SK-N-SH treated with all-trans-retinoic acid at 6 μM for 48 hours (cell line): ENCODE results near the gene CXCL17.
"Not testable (repeated sequence)": the region's sequence is repeated elsewhere in the genome, so short reads cannot be mapped to it uniquely, and the experiment has no call there.

Experiments used
- ATAC-seq: fragments of 200-7000 bp; cut with Tn5 transposase; 3 replicates; pipeline ENCODE4 v1.9.1; 2020; ENCODE audit warnings: mild to moderate bottlenecking, moderate library complexity
- ARNTL ChIP-seq: fragments of 450-650 bp; formaldehyde crosslinking; IDR thresholded peaks from 2 replicates; pipeline ENCODE4 v1.5.0; 2020; ENCODE audit warnings: low read depth, mild to moderate bottlenecking, moderate library complexity, borderline replicate concordance
- BACH2 ChIP-seq: fragments of 250-450 bp; sonication (Bioruptor Pico); IDR thresholded peaks from 2 replicates; pipeline ENCODE4 v1.9.0; 2021; ENCODE audit warnings: mild to moderate bottlenecking, borderline replicate concordance
- CREB5 ChIP-seq: fragments of 250-450 bp; sonication (Bioruptor Pico); IDR thresholded peaks from 2 replicates; pipeline ENCODE4 v1.5.1; 2020; ENCODE audit warnings: low read depth, mild to moderate bottlenecking, moderate library complexity
- CSDC2 ChIP-seq: fragments of 250-450 bp; sonication (Bioruptor Pico); IDR thresholded peaks from 2 replicates; pipeline ENCODE4 v1.5.0; 2020; ENCODE audit warnings: mild to moderate bottlenecking, moderate library complexity
- ESRRG ChIP-seq: fragments of 250-450 bp; sonication (Bioruptor Pico); IDR thresholded peaks from 2 replicates; pipeline ENCODE4 v1.6.1; 2021; ENCODE audit warnings: mild to moderate bottlenecking
- GLIS3 ChIP-seq: fragments of 250-450 bp; sonication (Bioruptor Pico); IDR thresholded peaks from 2 replicates; pipeline ENCODE4 v1.5.0; 2020; ENCODE audit warnings: mild to moderate bottlenecking, moderate library complexity
- ISL1 ChIP-seq: fragments of 250-450 bp; sonication (Bioruptor Pico); IDR thresholded peaks from 2 replicates; pipeline ENCODE4 v2.1.2; 2022; ENCODE audit warnings: mild to moderate bottlenecking, moderate library complexity
- OSR1 ChIP-seq: fragments of 250-450 bp; sonication (Bioruptor Pico); IDR thresholded peaks from 2 replicates; pipeline ENCODE4 v1.8.0; 2022; ENCODE audit warnings: moderate library complexity, mild to moderate bottlenecking, inconsistent platforms
- PATZ1 ChIP-seq: fragments of 250-450 bp; sonication (Bioruptor Pico); IDR thresholded peaks from 2 replicates; pipeline ENCODE4 v1.8.0; 2020; ENCODE audit warnings: mild to moderate bottlenecking, moderate library complexity, borderline replicate concordance
- PPARA ChIP-seq: fragments of 250-450 bp; sonication (Bioruptor Pico); IDR thresholded peaks from 2 replicates; pipeline ENCODE4 v1.5.0; 2020; ENCODE audit warnings: mild to moderate bottlenecking, borderline replicate concordance
- RARB ChIP-seq: fragments of 250-450 bp; sonication (Bioruptor Pico); IDR thresholded peaks from 2 replicates; pipeline ENCODE4 v1.8.0; 2021; ENCODE audit warnings: mild to moderate bottlenecking, moderate library complexity
- SNAI2 ChIP-seq: fragments of 250-450 bp; sonication (Bioruptor Pico); IDR thresholded peaks from 2 replicates; pipeline ENCODE4 v1.5.0; 2020; ENCODE audit warnings: mild to moderate bottlenecking, moderate library complexity
- TCF4 ChIP-seq: fragments of 250-450 bp; sonication (Bioruptor Pico); IDR thresholded peaks from 2 replicates; pipeline ENCODE4 v1.8.0; 2021; ENCODE audit warnings: mild to moderate bottlenecking, moderate library complexity, borderline replicate concordance
- TSHZ2 ChIP-seq: fragments of 250-450 bp; sonication (Bioruptor Pico); IDR thresholded peaks from 2 replicates; pipeline ENCODE4 v1.5.0; 2020; ENCODE audit warnings: mild to moderate bottlenecking, moderate library complexity
- ZC3H10 ChIP-seq: fragments of 250-450 bp; sonication (Bioruptor Pico); IDR thresholded peaks from 2 replicates; pipeline ENCODE4 v1.5.1; 2021; ENCODE audit warnings: mild to moderate bottlenecking, moderate library complexity
- ZFP3 ChIP-seq: fragments of 250-450 bp; sonication (Bioruptor Pico); IDR thresholded peaks from 2 replicates; pipeline ENCODE4 v1.5.0; 2020; ENCODE audit warnings: mild to moderate bottlenecking, moderate library complexity
- ZFP30 ChIP-seq: fragments of 450-650 bp; formaldehyde crosslinking; IDR thresholded peaks from 2 replicates; pipeline ENCODE4 v1.5.0; 2022; ENCODE audit warnings: mild to moderate bottlenecking, moderate library complexity
- ZNF565 ChIP-seq: fragments of 450-650 bp; formaldehyde crosslinking; conservative IDR thresholded peaks from 2 replicates; pipeline ENCODE4 v1.5.0; 2020; ENCODE audit warnings: low read depth, mild to moderate bottlenecking, moderate library complexity
- ZNF70 ChIP-seq: fragments of 450-650 bp; formaldehyde crosslinking; IDR thresholded peaks from 2 replicates; pipeline ENCODE4 v1.5.0; 2020; ENCODE audit warnings: mild to moderate bottlenecking, moderate library complexity
- ZNF8 ChIP-seq: fragments of 450-650 bp; formaldehyde crosslinking; IDR thresholded peaks from 2 replicates; pipeline ENCODE4 v1.5.0; 2020; ENCODE audit warnings: mild to moderate bottlenecking, moderate library complexity
- TF ChIP-seq, protein P1 (sequence below): fragments of 250-450 bp; sonication (Bioruptor Pico); IDR thresholded peaks from 2 replicates; pipeline ENCODE4 v1.5.1; 2021; ENCODE audit warnings: mild to moderate bottlenecking, moderate library complexity
- TF ChIP-seq, protein P2 (sequence below): fragments of 250-450 bp; sonication (Bioruptor Pico); IDR thresholded peaks from 2 replicates; pipeline ENCODE4 v1.8.0; 2021; ENCODE audit warnings: low read depth, mild to moderate bottlenecking, moderate library complexity, borderline replicate concordance

Gene CXCL17

DNA sequence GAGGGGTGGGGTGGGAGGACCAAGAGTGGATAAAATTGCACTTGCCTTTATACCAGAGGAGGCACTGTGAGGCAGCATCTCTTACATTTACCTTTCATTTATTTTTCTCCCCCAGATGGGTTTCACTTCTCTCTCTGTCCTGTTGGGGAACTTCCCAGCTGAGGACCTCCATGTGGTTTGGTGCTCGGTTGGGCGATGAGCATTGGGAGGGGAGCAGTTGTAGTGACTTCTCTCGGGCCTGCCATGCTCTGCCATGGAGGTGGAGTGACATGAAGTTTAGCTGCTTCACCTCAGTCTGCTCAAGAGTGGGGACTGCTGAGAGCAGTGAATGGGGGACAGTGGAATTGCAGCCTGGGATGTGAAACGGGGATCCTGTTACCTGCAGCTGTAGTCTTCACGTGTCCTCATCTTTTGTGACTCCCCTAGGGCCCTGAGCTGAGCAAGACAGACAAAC, 23.1 kb upstream of the CXCL17 start:
- no peak for ATAC-seq
- no peak for TF ChIP-seq CREB5 (CRISPR knock-in tag)
- no peak for TF ChIP-seq ZFP30 (CRISPR knock-in tag)
- TF ChIP-seq PPARA (CRISPR knock-in tag), result no peak
- no peak for TF ChIP-seq RARB
- TF ChIP-seq GLIS3 (CRISPR knock-in tag), result no peak
- TF ChIP-seq ZC3H10 (CRISPR knock-in tag), result no peak
- TF ChIP-seq ZNF8 (CRISPR knock-in tag), result no peak
- TF ChIP-seq, protein P1, sequence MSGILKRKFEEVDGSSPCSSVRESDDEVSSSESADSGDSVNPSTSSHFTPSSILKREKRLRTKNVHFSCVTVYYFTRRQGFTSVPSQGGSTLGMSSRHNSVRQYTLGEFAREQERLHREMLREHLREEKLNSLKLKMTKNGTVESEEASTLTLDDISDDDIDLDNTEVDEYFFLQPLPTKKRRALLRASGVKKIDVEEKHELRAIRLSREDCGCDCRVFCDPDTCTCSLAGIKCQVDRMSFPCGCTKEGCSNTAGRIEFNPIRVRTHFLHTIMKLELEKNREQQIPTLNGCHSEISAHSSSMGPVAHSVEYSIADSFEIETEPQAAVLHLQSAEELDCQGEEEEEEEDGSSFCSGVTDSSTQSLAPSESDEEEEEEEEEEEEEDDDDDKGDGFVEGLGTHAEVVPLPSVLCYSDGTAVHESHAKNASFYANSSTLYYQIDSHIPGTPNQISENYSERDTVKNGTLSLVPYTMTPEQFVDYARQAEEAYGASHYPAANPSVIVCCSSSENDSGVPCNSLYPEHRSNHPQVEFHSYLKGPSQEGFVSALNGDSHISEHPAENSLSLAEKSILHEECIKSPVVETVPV (CRISPR knock-in tag), result no peak
- TF ChIP-seq ARNTL (CRISPR knock-in tag), result no peak
- no peak for TF ChIP-seq CSDC2 (CRISPR knock-in tag)
- no peak for TF ChIP-seq ZFP3 (CRISPR knock-in tag)
- TF ChIP-seq ESRRG (CRISPR knock-in tag), result no peak
- TF ChIP-seq TSHZ2 (CRISPR knock-in tag), result no peak
- TF ChIP-seq ZNF70, result no peak
- no peak for TF ChIP-seq ISL1 (CRISPR knock-in tag)
- TF ChIP-seq OSR1, result no peak
- no peak for TF ChIP-seq TCF4

DNA sequence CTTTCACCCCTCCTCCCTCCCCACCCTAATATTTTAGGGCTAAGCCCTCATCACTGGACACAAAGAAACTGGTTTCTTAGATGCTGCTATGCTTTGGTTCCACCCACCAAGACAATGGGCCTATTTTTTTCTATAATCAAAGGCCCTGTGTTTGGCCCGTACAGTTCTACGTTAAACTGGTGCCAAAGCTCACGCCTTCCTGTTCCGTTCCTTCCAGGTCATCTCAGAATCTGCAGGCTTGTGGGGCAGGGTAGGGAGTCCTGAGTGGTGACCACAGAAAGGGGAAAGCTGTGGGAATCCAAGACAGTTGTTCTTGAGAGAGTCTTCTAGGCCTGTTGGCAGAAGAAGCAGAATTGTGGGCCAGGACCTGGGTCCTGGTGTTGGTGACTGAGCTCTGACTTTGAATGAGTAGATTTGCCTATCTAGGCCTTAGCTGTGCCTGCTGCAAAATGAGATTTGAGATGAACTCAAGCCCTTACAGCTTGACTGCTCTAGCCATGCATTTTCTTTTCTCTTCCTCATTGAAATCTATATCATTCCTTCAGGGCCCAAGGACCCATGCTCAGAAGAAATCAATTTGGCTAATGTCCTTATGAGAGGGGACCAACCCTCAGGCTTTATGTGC, 19.1 kb upstream of the CXCL17 start:
- TF ChIP-seq CSDC2 (CRISPR knock-in tag), result no peak
- TF ChIP-seq SNAI2 (CRISPR knock-in tag), result no peak
- no peak for TF ChIP-seq ZNF565 (CRISPR knock-in tag)
- no peak for TF ChIP-seq BACH2 (CRISPR knock-in tag)
- no peak for TF ChIP-seq PATZ1 (CRISPR knock-in tag)
- TF ChIP-seq, protein P2, sequence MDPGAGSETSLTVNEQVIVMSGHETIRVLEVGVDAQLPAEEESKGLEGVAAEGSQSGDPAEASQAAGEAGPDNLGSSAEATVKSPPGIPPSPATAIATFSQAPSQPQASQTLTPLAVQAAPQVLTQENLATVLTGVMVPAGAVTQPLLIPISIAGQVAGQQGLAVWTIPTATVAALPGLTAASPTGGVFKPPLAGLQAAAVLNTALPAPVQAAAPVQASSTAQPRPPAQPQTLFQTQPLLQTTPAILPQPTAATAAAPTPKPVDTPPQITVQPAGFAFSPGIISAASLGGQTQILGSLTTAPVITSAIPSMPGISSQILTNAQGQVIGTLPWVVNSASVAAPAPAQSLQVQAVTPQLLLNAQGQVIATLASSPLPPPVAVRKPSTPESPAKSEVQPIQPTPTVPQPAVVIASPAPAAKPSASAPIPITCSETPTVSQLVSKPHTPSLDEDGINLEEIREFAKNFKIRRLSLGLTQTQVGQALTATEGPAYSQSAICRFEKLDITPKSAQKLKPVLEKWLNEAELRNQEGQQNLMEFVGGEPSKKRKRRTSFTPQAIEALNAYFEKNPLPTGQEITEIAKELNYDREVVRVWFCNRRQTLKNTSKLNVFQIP (CRISPR knock-in tag), result no peak
- no peak for TF ChIP-seq GLIS3 (CRISPR knock-in tag)
- TF ChIP-seq ZNF8 (CRISPR knock-in tag), result no peak
- no peak for TF ChIP-seq RARB
- TF ChIP-seq ESRRG (CRISPR knock-in tag), result no peak
- no peak for TF ChIP-seq TSHZ2 (CRISPR knock-in tag)
- no peak for TF ChIP-seq OSR1
- TF ChIP-seq, protein P1 (CRISPR knock-in tag), result no peak
- no peak for TF ChIP-seq ISL1 (CRISPR knock-in tag)
- TF ChIP-seq CREB5 (CRISPR knock-in tag), result no peak
- ATAC-seq, result no peak

- not testable (repeated sequence) for ATAC-seq
Observed at GRCh38 chr19:42461231-42461630, 18.5 kb upstream of the CXCL17 start.
